ENCODE measurements around the gene UBE2J2. TPM values are rescaled to one million over a fixed set of nuclear protein-coding genes. Genes with fewer than 3 reads are reported as not detected.

Gene UBE2J2
- total RNA-seq, 4 donors from 2014 or later = 31.3 to 42.3 (median 38.3) TPM

- ATAC-seq = no peak
These were observed 66.1 kb downstream of the UBE2J2 start for GRCh38 chr1:1207571-1207892.

GRCh38 chr1:1206966-1207531, 66.6 kb downstream of the UBE2J2 start:
- H3K36me3 ChIP-seq = no peaks in the 10 kb centered on the region
- H3K4me3 ChIP-seq = no peak overlapping the region
- TF ChIP-seq CTCF (IDR thresholded peaks at IDR 0.05 in 4 of 5, conservative IDR thresholded peaks at IDR 0.05 in 1 of 5) = no peak
- no peak for TF ChIP-seq POLR2A (IDR thresholded peaks at IDR 0.05)
- no peak overlapping the region for H3K27ac ChIP-seq
- H3K4me1 ChIP-seq = peaks cover 5 to 6% of the 10 kb centered on the region in 2 donors
- peaks cover 19 to 41% (median 34%) of the 10 kb centered on the region in 3 donors for H3K27me3 ChIP-seq
- intact Hi-C loops (cut with DNase I; ENCODE audit: low total_unique reads) = loop anchor here (10.0 kb wide), 1 partner anchor 72 kb away; no protein-coding TSS in a partner anchor
- ATAC-seq = no peak
- in situ Hi-C loops (cut with MboI; ENCODE audit: low sequenced_read_pairs in 4 of 4) = no loop called here
- DNase-seq = no peak
- H3K9me3 ChIP-seq = no peaks in the 10 kb centered on the region

More at GRCh38 chr1:1207571-1207892, 66.1 kb downstream of the UBE2J2 start:
- Histone ChIP-seq H3K4me3 (no peak overlapping the region), H3K27me3 (peaks cover 19 to 41% (median 34%) of the 10 kb centered on the region in 3 donors), H3K4me1 (peaks cover 5 to 6% of the 10 kb centered on the region in 2 donors), H3K36me3 (no peaks in the 10 kb centered on the region), H3K27ac (no peak overlapping the region), H3K9me3 (no peaks in the 10 kb centered on the region)
- no peak for TF ChIP-seq POLR2A (IDR thresholded peaks at IDR 0.05)
- no peak for TF ChIP-seq CTCF (IDR thresholded peaks at IDR 0.05 in 4 of 5, conservative IDR thresholded peaks at IDR 0.05 in 1 of 5)
- in situ Hi-C loops (cut with MboI; ENCODE audit: low sequenced_read_pairs in 4 of 4) = no loop called here
- no peak for DNase-seq
- intact Hi-C loops (cut with DNase I; ENCODE audit: low total_unique reads) = loop anchor here (10.0 kb wide), 1 partner anchor 73 kb away; no protein-coding TSS in a partner anchor

GRCh38 chr1:1206376-1206965, 67.2 kb downstream of the UBE2J2 start, which contains the start of gene TNFRSF18:
TSS of gene TNFRSF18 (minus strand) at chr1:1206592. CDS start at chr1:1206571, 21 bp downstream.
- H3K36me3 ChIP-seq = no peaks in the 10 kb centered on the region
- peaks cover 19 to 41% (median 34%) of the 10 kb centered on the region in 3 donors for H3K27me3 ChIP-seq
- intact Hi-C loops (cut with DNase I; ENCODE audit: low total_unique reads) = loop anchor here (10.0 kb wide), 1 partner anchor 72 kb away; no protein-coding TSS in a partner anchor
- DNase-seq (no peak), ATAC-seq (no peak)
- H3K4me3 ChIP-seq = peak within 1 kb of the TSS; percentile 2 to 36 (median 26)
- peaks cover 5 to 6% of the 10 kb centered on the region in 2 donors for H3K4me1 ChIP-seq
- TF ChIP-seq CTCF (IDR thresholded peaks at IDR 0.05 in 4 of 5, conservative IDR thresholded peaks at IDR 0.05 in 1 of 5) (no peak), POLR2A (IDR thresholded peaks at IDR 0.05) (no peak)
- H3K9me3 ChIP-seq = no peaks in the 10 kb centered on the region
- in situ Hi-C loops (cut with MboI; ENCODE audit: low sequenced_read_pairs in 4 of 4) = no loop called here
- H3K27ac ChIP-seq = no peak within 1 kb of the TSS

GRCh38 chr1:1205769-1206375, 67.8 kb downstream of the UBE2J2 start:
- Histone ChIP-seq H3K4me3 (peak overlapping the region; percentile 2 to 36 (median 26)), H3K27ac (no peak overlapping the region), H3K36me3 (no peaks in the 10 kb centered on the region), H3K4me1 (peaks cover 5 to 6% of the 10 kb centered on the region in 2 donors), H3K9me3 (no peaks in the 10 kb centered on the region), H3K27me3 (peaks cover 19 to 44% (median 35%) of the 10 kb centered on the region in 3 donors)
- in situ Hi-C loops (cut with MboI; ENCODE audit: low sequenced_read_pairs in 4 of 4) (no loop called here), intact Hi-C loops (cut with DNase I; ENCODE audit: low total_unique reads) (loop anchor here (10.0 kb wide), 1 partner anchor 71 kb away; no protein-coding TSS in a partner anchor)
- TF ChIP-seq CTCF (IDR thresholded peaks at IDR 0.05 in 4 of 5, conservative IDR thresholded peaks at IDR 0.05 in 1 of 5) = no peak
- no peak for TF ChIP-seq POLR2A (IDR thresholded peaks at IDR 0.05)
- DNase-seq (no peak), ATAC-seq (no peak)

Measured in gastrocnemius medialis (tissue), 4 donors.